ENCODE results near the gene PPP1CB.

PPP1CB gene

GRCh38 chr2:28751252-28751955 is at the start of gene PPP1CB:
PPP1CB (plus strand) TSS chr2:28751830; CDS start chr2:28752125, 295 bp downstream.
- TF ChIP-seq CTCF (IDR thresholded peaks at IDR 0.05; ENCODE audit: insufficient read depth, low read length, poor library complexity, severe bottlenecking): no peak
- DNase-seq (ENCODE audit: extremely low read depth, insufficient read length): peak; percentile 100
- no peaks in the 10 kb centered on the region for H3K27me3 ChIP-seq (replicated peaks; ENCODE audit: control insufficient read depth, insufficient read depth, low read length)
- H3K36me3 ChIP-seq (ENCODE audit: control insufficient read depth, insufficient read depth, low read length): no peaks in the 10 kb centered on the region
- H3K4me3 ChIP-seq (replicated peaks; ENCODE audit: low read depth, low read length): peak within 1 kb of the TSS; percentile 96

GRCh38 chr2:28702415-28702861 is 49.2 kb upstream of the PPP1CB start:
- DNase-seq (ENCODE audit: extremely low read depth, insufficient read length): no peak
- TF ChIP-seq CTCF (IDR thresholded peaks at IDR 0.05; ENCODE audit: insufficient read depth, low read length, poor library complexity, severe bottlenecking): no peak
- Histone ChIP-seq H3K27me3 (replicated peaks; ENCODE audit: control insufficient read depth, insufficient read depth, low read length) (no peaks in the 10 kb centered on the region; the same call in 1 of the 2 replicates), H3K4me3 (replicated peaks; ENCODE audit: low read depth, low read length) (no peak overlapping the region), H3K36me3 (ENCODE audit: control insufficient read depth, insufficient read depth, low read length) (no peaks in the 10 kb centered on the region)

- no peak for TF ChIP-seq CTCF (IDR thresholded peaks at IDR 0.05; ENCODE audit: insufficient read depth, low read length, poor library complexity, severe bottlenecking)
- DNase-seq (ENCODE audit: extremely low read depth, insufficient read length): no peak
- no peaks in the 10 kb centered on the region; the same call in 1 of the 2 replicates for H3K27me3 ChIP-seq (replicated peaks; ENCODE audit: control insufficient read depth, insufficient read depth, low read length)
- no peaks in the 10 kb centered on the region for H3K36me3 ChIP-seq (ENCODE audit: control insufficient read depth, insufficient read depth, low read length)
- H3K4me3 ChIP-seq (replicated peaks; ENCODE audit: low read depth, low read length): no peak overlapping the region
Measured at GRCh38 chr2:28702878-28703277, 48.8 kb upstream of the PPP1CB start.

GRCh38 chr2:28704621-28705020 is 47.0 kb upstream of the PPP1CB start:
- DNase-seq (ENCODE audit: extremely low read depth, insufficient read length): no peak
- no peak for TF ChIP-seq CTCF (IDR thresholded peaks at IDR 0.05; ENCODE audit: insufficient read depth, low read length, poor library complexity, severe bottlenecking)
- Histone ChIP-seq H3K36me3 (ENCODE audit: control insufficient read depth, insufficient read depth, low read length) (no peaks in the 10 kb centered on the region), H3K4me3 (replicated peaks; ENCODE audit: low read depth, low read length) (no peak overlapping the region), H3K27me3 (replicated peaks; ENCODE audit: control insufficient read depth, insufficient read depth, low read length) (no peaks in the 10 kb centered on the region)

- no peak for TF ChIP-seq CTCF (IDR thresholded peaks at IDR 0.05; ENCODE audit: insufficient read depth, low read length, poor library complexity, severe bottlenecking)
- H3K27me3 ChIP-seq (replicated peaks; ENCODE audit: control insufficient read depth, insufficient read depth, low read length): no peaks in the 10 kb centered on the region
- no peak for DNase-seq (ENCODE audit: extremely low read depth, insufficient read length)
- no peak overlapping the region for H3K4me3 ChIP-seq (replicated peaks; ENCODE audit: low read depth, low read length)
- no peaks in the 10 kb centered on the region for H3K36me3 ChIP-seq (ENCODE audit: control insufficient read depth, insufficient read depth, low read length)
Measured at GRCh38 chr2:28705751-28706440, 45.7 kb upstream of the PPP1CB start.
